Pancreas (tissue), 10 donors: ENCODE measurements around the gene CORO1C. TPM values are rescaled to one million over a fixed set of nuclear protein-coding genes. Genes with fewer than 3 reads are reported as not detected.

Experiments used
- ATAC-seq, 4 donors: fragments of 200-7000 bp; cut with Tn5 transposase; one replicate each; pipeline versions ENCODE4 v1.8.0 to v1.9.1; 2020; ENCODE audit warnings: mild to moderate bottlenecking in 4 of 4, moderate library complexity in 4 of 4
- DNase-seq, 6 donors: peaks; one replicate each; pipeline ENCODE4 v3.0.0-alpha.2; 2020
- FAIRE-seq: peaks from 2 replicates; lab custom pipeline; 2012; peaks lifted over from hg19 to GRCh38; lab: Jason Lieb, UNC
- H3K27ac ChIP-seq, 4 donors: fragments of 200-600 bp; sonication (generic); 1 replicate in 3 of 4; 2 replicates in 1 of 4; pipeline versions ENCODE4 v1.5.0 to v1.8.0; 2020
- H3K27me3 ChIP-seq, 4 donors: fragments of 200-600 bp; one replicate each; pipeline ENCODE4 v1.8.0; 2021
- H3K36me3 ChIP-seq, 3 donors: fragments of 200-600 bp; sonication (generic) in 1 of 3; one replicate each; pipeline versions ENCODE4 v1.5.0 to v1.8.0; 2020 to 2021
- H3K4me1 ChIP-seq, 3 donors: fragments of 200-600 bp; one replicate each; pipeline ENCODE4 v1.8.0; 2021
- H3K4me3 ChIP-seq, 4 donors: fragments of 200-600 bp; sonication (generic) in 2 of 4; one replicate each; pipeline versions ENCODE4 v1.5.0 to v1.8.0; 2020 to 2021
- H3K9me3 ChIP-seq, 4 donors: fragments of 200-600 bp; one replicate each; pipeline ENCODE4 v1.8.0; 2021
- CTCF ChIP-seq, 4 donors: fragments of 200-600 bp; sonication (generic) in 3 of 4; IDR thresholded peaks; one replicate each; pipeline versions ENCODE4 v1.5.0 to v1.8.0; 2021; ENCODE audit warnings: antibody characterized with exemption in 4 of 4
- WGBS, 2 donors: extraction: QIAGEN DNeasy Blood & Tissue Kit; methylation state at CpG; one replicate each; pipeline ENCODE4 v1.1.7; 2013; 5-methylcytosine and 5-hydroxymethylcytosine counted together
- intact Hi-C, 3 donors: fragments of 100-400 bp; cut with DNase I; formaldehyde crosslinking; loops; one replicate each; pipeline versions ENCODE4 v1.11.1 to v1.14.2; 2022
- polyA plus RNA-seq, 2 donors: library from polyadenylated mRNA; stranded (reverse); fragments of 200-250 nt; gene quantifications; one replicate each; pipeline ENCODE4 v1.2.3, GENCODE V29; 2013
- total RNA-seq, 6 donors: library from RNA; stranded (reverse); fragmentation: NEBNext Ultra II Directional in 4 of 6; extraction: Animal tissue kit (Norgen Biotek cat#: 25700) in 4 of 6; gene quantifications; one replicate each; pipeline versions ENCODE4 v1.2.1 to v1.2.4, GENCODE V29; 2021 to 2023
- donor health status: healthy with polysubstance abuse.
- donor health status: DM: no; HTN: no; CAD: no; lungs with moderate emphysema.
- donor health status: DM: no; HTN: no; CAD: no.
- donor health status: control.
- donor health status: control.
- donor health status: Bipolar disorder and iron deficiency.
- donor health status: DM: yes; HTN: yes; CAD: no.
- donor health status: DM: no; HTN: no; CAD: no.
- donor health status: DM: no; HTN: no; CAD: no.
- donor health status: DM: yes; HTN: yes; CAD: no.

The CORO1C gene
- total and polyA plus RNA-seq, 8 donors: 9.9 to 62.3 (median 15.4) TPM

- no peak for TF ChIP-seq CTCF (IDR thresholded peaks at IDR 0.05)
- ATAC-seq (no peak), FAIRE-seq (no peak), DNase-seq (no peak)
- intact Hi-C loops: no loop called here
- Histone ChIP-seq H3K27ac (no peak overlapping the region), H3K9me3 (no peaks in the 10 kb centered on the region), H3K27me3 (no peaks in the 10 kb centered on the region), H3K36me3 (no peaks in the 10 kb centered on the region), H3K4me3 (no peak overlapping the region), H3K4me1 (no peaks in the 10 kb centered on the region)
- WGBS, 2 donors: 76 to 82% methylated on average over 3 of the region's 3 CpGs
Measured at GRCh38 chr12:108699955-108700563, 31.3 kb downstream of the CORO1C start.

- no peak overlapping the region for H3K4me3 ChIP-seq
- no peak for TF ChIP-seq CTCF (IDR thresholded peaks at IDR 0.05)
- intact Hi-C loops: no loop called here
- no peaks in the 10 kb centered on the region for H3K27me3 ChIP-seq
- ATAC-seq: no peak
- 90 to 92% methylated on average over 1 of the region's 1 CpG for WGBS, 2 donors
- H3K27ac ChIP-seq: no peak overlapping the region
- no peaks in the 10 kb centered on the region for H3K4me1 ChIP-seq
- FAIRE-seq: no peak
- H3K9me3 ChIP-seq: no peaks in the 10 kb centered on the region
- no peaks in the 10 kb centered on the region for H3K36me3 ChIP-seq
- no peak for DNase-seq
Measured at GRCh38 chr12:108697905-108698304, 33.4 kb downstream of the CORO1C start.

- TF ChIP-seq CTCF (IDR thresholded peaks at IDR 0.05): no peak
- FAIRE-seq (no peak), DNase-seq (no peak), ATAC-seq (no peak)
- intact Hi-C loops: no loop called here
- no peaks in the 10 kb centered on the region for H3K36me3 ChIP-seq
- WGBS, 2 donors: 73 to 85% methylated on average over 2 of the region's 2 CpGs
- peaks cover 4 to 5% (median 5%) of the 10 kb centered on the region in 3 donors for H3K4me1 ChIP-seq
- no peaks in the 10 kb centered on the region for H3K9me3 ChIP-seq
- no peak overlapping the region for H3K27ac ChIP-seq
- no peak overlapping the region for H3K4me3 ChIP-seq
- H3K27me3 ChIP-seq: no peaks in the 10 kb centered on the region
Measured at GRCh38 chr12:108696996-108697290, 34.4 kb downstream of the CORO1C start.

GRCh38 chr12:108696111-108696995 lies 35.0 kb downstream of the CORO1C start:
- peaks cover 7 to 11% (median 10%) of the 10 kb centered on the region in 3 donors for H3K4me1 ChIP-seq
- no peak overlapping the region for H3K27ac ChIP-seq
- DNase-seq (no peak), ATAC-seq (no peak), FAIRE-seq (no peak)
- intact Hi-C loops: no loop called here
- H3K36me3 ChIP-seq: no peaks in the 10 kb centered on the region
- no peaks in the 10 kb centered on the region for H3K9me3 ChIP-seq
- no peak overlapping the region for H3K4me3 ChIP-seq
- TF ChIP-seq CTCF (IDR thresholded peaks at IDR 0.05): no peak
- 80 to 82% methylated on average over 9 of the region's 9 CpGs for WGBS, 2 donors
- H3K27me3 ChIP-seq: no peaks in the 10 kb centered on the region

GRCh38 chr12:108694812-108695278 lies 36.5 kb downstream of the CORO1C start:
- WGBS, 2 donors: 63 to 73% methylated on average over 2 of the region's 2 CpGs
- H3K27ac ChIP-seq: no peak overlapping the region
- no peak for ATAC-seq
- H3K9me3 ChIP-seq: no peaks in the 10 kb centered on the region
- H3K4me3 ChIP-seq: no peak overlapping the region
- peaks cover 13 to 20% (median 19%) of the 10 kb centered on the region in 3 donors for H3K4me1 ChIP-seq
- H3K36me3 ChIP-seq: no peaks in the 10 kb centered on the region
- intact Hi-C loops: no loop called here
- no peaks in the 10 kb centered on the region for H3K27me3 ChIP-seq
- no peak for FAIRE-seq
- TF ChIP-seq CTCF (IDR thresholded peaks at IDR 0.05): no peak
- DNase-seq: no peak
